HG03103 (cell line): ENCODE data around the gene SPATA20.
A peak's percentile ranks its signal among the peaks of the same experiment; 100 is the strongest.

Experiments
- ATAC-seq: cut with Tn5 transposase; IDR thresholded peaks from one replicate; pipeline ENCODE4 v1.9.1; 2021; ENCODE audit warnings: low read depth; ENCODE audit not compliant: unreplicated experiment

The SPATA20 gene

GRCh38 chr17:50538549-50539410, 8.2 kb upstream of the SPATA20 start:
- ATAC-seq, result no peak

- ATAC-seq, result no peak
Measured at GRCh38 chr17:50539762-50540559, 7.0 kb upstream of the SPATA20 start.

- ATAC-seq, result no peak
Measured at GRCh38 chr17:50540560-50541401, 6.2 kb upstream of the SPATA20 start.

- ATAC-seq, result no peak
Measured at GRCh38 chr17:50541402-50541715, 5.6 kb upstream of the SPATA20 start.

- ATAC-seq, result peak; percentile 51
Measured at GRCh38 chr17:50541716-50542688, 5.0 kb upstream of the SPATA20 start.

- no peak for ATAC-seq
Measured at GRCh38 chr17:50542795-50543774, 3.9 kb upstream of the SPATA20 start.

GRCh38 chr17:50544516-50544915, 2.5 kb upstream of the SPATA20 start:
- ATAC-seq, result no peak

GRCh38 chr17:50545311-50545710, 1.7 kb upstream of the SPATA20 start:
- ATAC-seq, result no peak

GRCh38 chr17:50546701-50547034, 306 bp upstream of the SPATA20 start:
- no peak for ATAC-seq

GRCh38 chr17:50547736-50548083, 736 bp downstream of the SPATA20 start:
- no peak for ATAC-seq

GRCh38 chr17:50548831-50549230, 1.9 kb downstream of the SPATA20 start:
- no peak for ATAC-seq

- ATAC-seq, result no peak
Measured at GRCh38 chr17:50549256-50549941, 2.4 kb downstream of the SPATA20 start.

GRCh38 chr17:50549969-50550368, 3.0 kb downstream of the SPATA20 start:
- ATAC-seq, result no peak

GRCh38 chr17:50550661-50551432, 3.9 kb downstream of the SPATA20 start:
- ATAC-seq, result no peak

GRCh38 chr17:50551433-50551815, 4.5 kb downstream of the SPATA20 start:
- ATAC-seq, result no peak

GRCh38 chr17:50551884-50552283, 4.9 kb downstream of the SPATA20 start:
- ATAC-seq, result no peak

GRCh38 chr17:50554201-50554600, 7.2 kb downstream of the SPATA20 start:
- no peak for ATAC-seq

- no peak for ATAC-seq
Measured at GRCh38 chr17:50556803-50557202, 9.8 kb downstream of the SPATA20 start.
